Transverse colon (tissue), 3 donors: ENCODE data around the gene CEP63.

ENCODE experiments used
- POLR2A ChIP-seq: fragments of 450-650 bp; IDR thresholded peaks from one replicate; pipeline ENCODE4 v1.6.1; 2016; ENCODE audit warnings: antibody characterized with exemption, mild to moderate bottlenecking, moderate library complexity
- TF ChIP-seq, protein P1 (sequence below), 5 experiments: fragments of 200-600 bp in 3 of 5; fragments of 450-650 bp in 2 of 5; sonication (generic) in 3 of 5; IDR thresholded peaks; 1 replicate in 2 of 5; 2 replicates in 3 of 5; pipeline ENCODE4 v1.5.1; 2016 to 2017; ENCODE audit warnings: antibody characterized with exemption in 5 of 5, inconsistent platforms in 3 of 5, mild to moderate bottlenecking in 2 of 5, moderate library complexity in 1 of 5

GRCh38 chr3:134471521-134472193, 14.2 kb upstream of the CEP63 start:
- no peak for TF ChIP-seq POLR2A
- TF ChIP-seq, protein P1, sequence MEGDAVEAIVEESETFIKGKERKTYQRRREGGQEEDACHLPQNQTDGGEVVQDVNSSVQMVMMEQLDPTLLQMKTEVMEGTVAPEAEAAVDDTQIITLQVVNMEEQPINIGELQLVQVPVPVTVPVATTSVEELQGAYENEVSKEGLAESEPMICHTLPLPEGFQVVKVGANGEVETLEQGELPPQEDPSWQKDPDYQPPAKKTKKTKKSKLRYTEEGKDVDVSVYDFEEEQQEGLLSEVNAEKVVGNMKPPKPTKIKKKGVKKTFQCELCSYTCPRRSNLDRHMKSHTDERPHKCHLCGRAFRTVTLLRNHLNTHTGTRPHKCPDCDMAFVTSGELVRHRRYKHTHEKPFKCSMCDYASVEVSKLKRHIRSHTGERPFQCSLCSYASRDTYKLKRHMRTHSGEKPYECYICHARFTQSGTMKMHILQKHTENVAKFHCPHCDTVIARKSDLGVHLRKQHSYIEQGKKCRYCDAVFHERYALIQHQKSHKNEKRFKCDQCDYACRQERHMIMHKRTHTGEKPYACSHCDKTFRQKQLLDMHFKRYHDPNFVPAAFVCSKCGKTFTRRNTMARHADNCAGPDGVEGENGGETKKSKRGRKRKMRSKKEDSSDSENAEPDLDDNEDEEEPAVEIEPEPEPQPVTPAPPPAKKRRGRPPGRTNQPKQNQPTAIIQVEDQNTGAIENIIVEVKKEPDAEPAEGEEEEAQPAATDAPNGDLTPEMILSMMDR (IDR thresholded peaks at IDR 0.05) = no peak
